GM23248 (cell line): ENCODE data around the gene APOL4.

Source experiments
- EZH2 ChIP-seq: fragments of 200-600 bp; sonication (generic); IDR thresholded peaks from 2 replicates; pipeline ENCODE4 v1.6.1; 2018; ENCODE audit warnings: antibody characterized with exemption, mild to moderate bottlenecking; ENCODE audit not compliant: insufficient read depth, poor library complexity, severe bottlenecking
- EZH2phosphoT487 ChIP-seq: fragments of 200-600 bp; sonication (generic); IDR thresholded peaks from 2 replicates; pipeline ENCODE4 v1.6.1; 2018; ENCODE audit warnings: antibody characterized with exemption, moderate library complexity, mild to moderate bottlenecking, low read depth; ENCODE audit not compliant: insufficient read depth

DNA sequence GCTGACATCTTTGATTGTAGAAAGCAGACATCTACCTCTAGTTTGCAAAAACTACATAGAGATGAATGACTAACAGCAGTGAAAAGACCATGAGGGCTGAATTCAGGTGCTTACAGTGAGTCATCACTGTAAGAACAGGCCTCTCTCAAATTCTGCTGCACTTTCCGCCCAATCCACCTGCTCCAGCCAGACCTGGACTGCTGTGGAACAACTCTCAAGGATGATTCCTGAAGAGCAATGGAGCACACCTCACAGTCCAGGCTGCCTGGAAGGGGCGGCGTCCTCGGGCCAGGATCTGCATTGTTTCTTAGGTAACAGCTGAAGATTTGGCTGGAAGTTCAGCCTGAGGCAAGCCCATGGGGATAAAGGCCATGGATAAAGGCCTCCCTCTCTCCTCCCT, 22.6 kb upstream of the APOL4 start:
- TF ChIP-seq EZH2phosphoT487 = no peak
- no peak for TF ChIP-seq EZH2
